CD14-positive monocyte (primary cell): ENCODE data around the gene SLC26A3. TPM values are rescaled to one million over a fixed set of nuclear protein-coding genes. Genes with fewer than 3 reads are reported as not detected.

Experiments
- DNase-seq, 3 donors: peaks; one replicate each; pipeline ENCODE4 v3.0.0-alpha.2; 2011 to 2022
- H2AFZ ChIP-seq: 2 replicates; pipeline ENCODE4 v1.6.0; 2012; ENCODE audit warnings: mild to moderate bottlenecking, low read depth, low read length, inconsistent platforms; ENCODE audit not compliant: insufficient read depth, poor library complexity, severe bottlenecking
- H3K27ac ChIP-seq, 2 donors: 1 replicate in 1 of 2; 2 replicates in 1 of 2; pipeline ENCODE4 v1.5.1; 2012 to 2013; ENCODE audit warnings: low read length in 2 of 2, control low read depth in 1 of 2, inconsistent platforms in 1 of 2, low read depth in 1 of 2, mild to moderate bottlenecking in 1 of 2
- H3K27me3 ChIP-seq, 2 donors: one replicate each; pipeline versions ENCODE4 v1.6.0 to v1.6.1; 2011 to 2013; ENCODE audit warnings: low read length in 2 of 2; ENCODE audit not compliant: control insufficient read depth in 2 of 2, insufficient read depth in 2 of 2
- H3K36me3 ChIP-seq, 2 donors: replicated peaks in 1 of 2; 1 replicate in 1 of 2; 2 replicates in 1 of 2; pipeline versions ENCODE4 v1.5.1 to v1.6.1; 2012 to 2013; ENCODE audit warnings: low read length in 2 of 2, control low read depth in 1 of 2, inconsistent platforms in 1 of 2, mild to moderate bottlenecking in 1 of 2; ENCODE audit not compliant: insufficient read depth in 2 of 2, control insufficient read depth in 1 of 2
- H3K4me1 ChIP-seq, 2 donors: 1 replicate in 1 of 2; 2 replicates in 1 of 2; pipeline versions ENCODE4 v1.5.1 to v1.6.1; 2012 to 2013; ENCODE audit warnings: low read length in 2 of 2, control low read depth in 1 of 2, inconsistent platforms in 1 of 2, mild to moderate bottlenecking in 1 of 2, moderate library complexity in 1 of 2; ENCODE audit not compliant: insufficient read depth in 2 of 2, control insufficient read depth in 1 of 2
- H3K4me2 ChIP-seq: replicated peaks from 2 replicates; pipeline ENCODE3; 2012; ENCODE audit warnings: low read length, moderate library complexity, mild to moderate bottlenecking; ENCODE audit not compliant: poor library complexity, severe bottlenecking; ENCODE audit errors: extremely low read depth
- H3K4me3 ChIP-seq, 3 experiments: fragments of 200-600 bp in 1 of 3; sonication (generic) in 1 of 3; replicated peaks in 1 of 3; 1 replicate in 2 of 3; 2 replicates in 1 of 3; pipeline ENCODE4 v1.5.1; 2011 to 2013; ENCODE audit warnings: low read length in 3 of 3, mild to moderate bottlenecking in 3 of 3, control low read depth in 2 of 3, low read depth in 2 of 3, inconsistent platforms in 1 of 3, moderate library complexity in 1 of 3
- H3K79me2 ChIP-seq: 2 replicates; pipeline ENCODE4 v1.6.0; 2012; ENCODE audit warnings: mild to moderate bottlenecking, control low read depth, inconsistent platforms, low read length, moderate library complexity; ENCODE audit not compliant: insufficient read depth
- H3K9ac ChIP-seq: 2 replicates; pipeline ENCODE4 v1.6.0; 2017; ENCODE audit warnings: low read length, mild to moderate bottlenecking; ENCODE audit not compliant: insufficient read depth, poor library complexity, severe bottlenecking
- H3K9me3 ChIP-seq, 2 donors: replicated peaks in 1 of 2; 1 replicate in 1 of 2; 2 replicates in 1 of 2; pipeline versions ENCODE4 v1.5.1 to v1.6.1; 2012 to 2013; ENCODE audit warnings: low read length in 2 of 2, control low read depth in 1 of 2; ENCODE audit not compliant: control insufficient read depth in 1 of 2, insufficient read depth in 1 of 2
- H4K20me1 ChIP-seq: 2 replicates; pipeline ENCODE4 v1.6.0; 2012; ENCODE audit warnings: mild to moderate bottlenecking, low read length, control low read depth, moderate library complexity; ENCODE audit not compliant: insufficient read depth
- H3K27ac Mint-ChIP-seq, 7 donors: one replicate each; pipeline ENCODE4 v1.8.0; 2020; ENCODE audit warnings: mild to moderate bottlenecking in 7 of 7, mixed read lengths in 7 of 7, moderate library complexity in 6 of 7, inconsistent platforms in 2 of 7
- H3K27me3 Mint-ChIP-seq, 3 donors: one replicate each; pipeline ENCODE4 v1.8.0; 2021 to 2022; ENCODE audit warnings: low read depth in 3 of 3, mild to moderate bottlenecking in 3 of 3, mixed read lengths in 3 of 3, moderate library complexity in 3 of 3, inconsistent platforms in 1 of 3
- H3K36me3 Mint-ChIP-seq, 2 donors: one replicate each; pipeline ENCODE4 v1.8.0; 2020; ENCODE audit warnings: mixed read lengths in 2 of 2, inconsistent platforms in 1 of 2, mild to moderate bottlenecking in 1 of 2
- H3K4me1 Mint-ChIP-seq: one replicate; pipeline ENCODE4 v1.8.0; 2020; ENCODE audit warnings: mild to moderate bottlenecking, mixed read lengths
- H3K4me3 Mint-ChIP-seq, 2 donors: one replicate each; pipeline ENCODE4 v1.8.0; 2020; ENCODE audit warnings: mild to moderate bottlenecking in 2 of 2, mixed read lengths in 2 of 2, moderate library complexity in 1 of 2
- H3K9me3 Mint-ChIP-seq, 7 donors: one replicate each; pipeline ENCODE4 v1.8.0; 2020 to 2022; ENCODE audit warnings: mixed read lengths in 7 of 7, mild to moderate bottlenecking in 6 of 7, moderate library complexity in 6 of 7, inconsistent platforms in 2 of 7
- WGBS: methylation state at CpG from one replicate; pipeline ENCODE4 v1.1.5; 2013; ENCODE audit warnings: missing lambda C conversion rate; ENCODE audit not compliant: insufficient coverage; 5-methylcytosine and 5-hydroxymethylcytosine counted together
- intact Hi-C, 2 donors: fragments of 100-400 bp; cut with micrococcal nuclease; formaldehyde crosslinking; loops; one replicate each; pipeline versions ENCODE4 v1.15.0 to v1.15.1; 2023
- polyA plus RNA-seq, 3 donors: library from polyadenylated mRNA; depleted of rRNA in 1 of 3; unstranded in 2 of 3; stranded (reverse) in 1 of 3; fragments of 300-500 nt in 2 of 3; fragments of >200 nt in 1 of 3; fragmentation: Illumina TruSeq in 2 of 3; gene quantifications; 1 replicate in 2 of 3; 2 replicates in 1 of 3; pipeline ENCODE4 v1.2.3, GENCODE V29; 2012 to 2021
- TF ChIP-seq, protein P1 (sequence below): fragments of 200-600 bp; IDR thresholded peaks from one replicate; pipeline ENCODE4 v1.8.0; 2022; ENCODE audit warnings: antibody characterized with exemption, mild to moderate bottlenecking

The SLC26A3 gene
- polyA plus RNA-seq, 3 donors: not detected

DNA sequence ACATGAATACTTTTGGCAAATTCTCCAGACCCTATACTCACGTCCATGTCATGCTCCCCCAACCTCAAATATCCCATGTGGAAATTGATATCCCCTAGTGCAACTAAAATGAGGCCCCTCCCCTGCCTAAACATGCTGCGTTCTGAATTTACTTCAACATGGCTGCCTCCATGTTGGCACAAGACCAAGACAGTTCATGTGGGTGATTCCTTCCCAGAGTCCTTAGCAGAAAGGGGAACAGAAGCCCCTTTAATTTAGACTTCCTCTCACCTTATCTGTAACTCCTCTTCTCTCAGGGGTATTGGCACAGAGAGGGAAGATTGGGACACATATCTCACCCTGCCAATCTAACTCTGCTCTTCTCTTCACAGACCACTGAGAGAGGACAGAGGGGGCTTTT, 24.5 kb upstream of the SLC26A3 start:
- H3K27ac Mint-ChIP-seq: no peak overlapping the region
- H3K27me3 ChIP-seq: no peaks in the 10 kb centered on the region
- H3K79me2 ChIP-seq: no peaks in the 10 kb centered on the region
- no peak overlapping the region for H3K27ac ChIP-seq
- intact Hi-C loops: no loop called here
- peaks cover 1 to 2% (median 1%) of the 10 kb centered on the region in 3 donors for H3K27me3 Mint-ChIP-seq
- no peak overlapping the region for H3K4me2 ChIP-seq
- H3K4me3 Mint-ChIP-seq: no peak overlapping the region
- no peaks in the 10 kb centered on the region for H3K36me3 Mint-ChIP-seq
- no peaks in the 10 kb centered on the region for H3K9me3 ChIP-seq
- no peak overlapping the region for H3K4me3 ChIP-seq
- WGBS: 93% methylated on average over 2 of the region's 2 CpGs
- TF ChIP-seq, protein P1, sequence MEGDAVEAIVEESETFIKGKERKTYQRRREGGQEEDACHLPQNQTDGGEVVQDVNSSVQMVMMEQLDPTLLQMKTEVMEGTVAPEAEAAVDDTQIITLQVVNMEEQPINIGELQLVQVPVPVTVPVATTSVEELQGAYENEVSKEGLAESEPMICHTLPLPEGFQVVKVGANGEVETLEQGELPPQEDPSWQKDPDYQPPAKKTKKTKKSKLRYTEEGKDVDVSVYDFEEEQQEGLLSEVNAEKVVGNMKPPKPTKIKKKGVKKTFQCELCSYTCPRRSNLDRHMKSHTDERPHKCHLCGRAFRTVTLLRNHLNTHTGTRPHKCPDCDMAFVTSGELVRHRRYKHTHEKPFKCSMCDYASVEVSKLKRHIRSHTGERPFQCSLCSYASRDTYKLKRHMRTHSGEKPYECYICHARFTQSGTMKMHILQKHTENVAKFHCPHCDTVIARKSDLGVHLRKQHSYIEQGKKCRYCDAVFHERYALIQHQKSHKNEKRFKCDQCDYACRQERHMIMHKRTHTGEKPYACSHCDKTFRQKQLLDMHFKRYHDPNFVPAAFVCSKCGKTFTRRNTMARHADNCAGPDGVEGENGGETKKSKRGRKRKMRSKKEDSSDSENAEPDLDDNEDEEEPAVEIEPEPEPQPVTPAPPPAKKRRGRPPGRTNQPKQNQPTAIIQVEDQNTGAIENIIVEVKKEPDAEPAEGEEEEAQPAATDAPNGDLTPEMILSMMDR: no peak
- no peaks in the 10 kb centered on the region for H3K36me3 ChIP-seq
- H3K9me3 Mint-ChIP-seq: peaks cover 0 to 5% (median 0%) of the 10 kb centered on the region in 7 donors
- H3K9ac ChIP-seq: no peak overlapping the region
- H3K4me1 ChIP-seq: no peaks in the 10 kb centered on the region
- H2AFZ ChIP-seq: no peak overlapping the region
- no peaks in the 10 kb centered on the region for H3K4me1 Mint-ChIP-seq
- H4K20me1 ChIP-seq: no peaks in the 10 kb centered on the region
- no peak for DNase-seq

DNA sequence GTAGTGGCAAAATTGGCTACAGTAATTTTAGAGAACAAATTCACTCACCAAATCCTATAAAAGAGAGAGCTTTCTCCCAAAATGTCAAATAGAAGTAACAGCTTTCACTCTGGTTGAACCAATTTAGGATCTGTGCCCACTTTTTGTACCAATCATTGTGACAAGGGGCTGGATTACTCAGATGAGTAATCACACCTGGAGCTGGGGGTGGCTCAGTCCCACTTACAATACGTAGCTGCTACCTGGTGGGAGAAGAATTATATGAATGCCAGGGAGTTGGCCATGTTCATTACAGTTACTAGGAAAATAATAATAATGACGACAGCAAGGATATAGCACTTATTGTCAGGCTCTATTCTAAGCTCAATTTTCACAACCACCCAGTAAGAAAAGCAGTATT, 23.4 kb upstream of the SLC26A3 start:
- Histone ChIP-seq H3K27ac (no peak overlapping the region), H4K20me1 (no peaks in the 10 kb centered on the region), H3K4me3 (no peak overlapping the region), H3K79me2 (no peaks in the 10 kb centered on the region), H3K9ac (no peak overlapping the region), H3K36me3 (no peaks in the 10 kb centered on the region), H3K27me3 (no peaks in the 10 kb centered on the region), H3K4me2 (no peak overlapping the region), H3K4me1 (no peaks in the 10 kb centered on the region), H2AFZ (no peak overlapping the region), H3K9me3 (no peaks in the 10 kb centered on the region)
- Mint-ChIP-seq H3K27ac (no peak overlapping the region), H3K36me3 (no peaks in the 10 kb centered on the region), H3K4me1 (no peaks in the 10 kb centered on the region), H3K27me3 (peaks cover 0 to 2% (median 0%) of the 10 kb centered on the region in 3 donors), H3K9me3 (peaks cover 0 to 5% (median 0%) of the 10 kb centered on the region in 7 donors), H3K4me3 (no peak overlapping the region)
- 100% methylated on average over 1 of the region's 2 CpGs for WGBS
- TF ChIP-seq, protein P1: no peak
- DNase-seq: no peak
- intact Hi-C loops: no loop called here
